ENCODE results near the gene RNASE11.

- no peak for TF ChIP-seq EZH2phosphoT487 (IDR thresholded peaks at IDR 0.05; ENCODE audit: borderline replicate concordance, low read length)
- TF ChIP-seq EZH2 (IDR thresholded peaks at IDR 0.05; ENCODE audit: low read length, unreplicated experiment) = no peak
These were observed 9.5 kb downstream of the RNASE11 start for GRCh38 chr14:20578325-20578724.
